Hematopoietic multipotent progenitor cell treated with erythropoietin and hydrocortisone succinate and interleukin-3 and kit ligand, for 4 days (in vitro differentiated cells): ENCODE measurements around the gene SNIP1.
"Not testable (repeated sequence)": the region's sequence is repeated elsewhere in the genome, so short reads cannot be mapped to it uniquely, and the experiment has no call there.

Source experiments
- DNase-seq: peaks from one replicate; pipeline ENCODE4 v3.0.0-alpha.2; 2015

Gene SNIP1

DNA sequence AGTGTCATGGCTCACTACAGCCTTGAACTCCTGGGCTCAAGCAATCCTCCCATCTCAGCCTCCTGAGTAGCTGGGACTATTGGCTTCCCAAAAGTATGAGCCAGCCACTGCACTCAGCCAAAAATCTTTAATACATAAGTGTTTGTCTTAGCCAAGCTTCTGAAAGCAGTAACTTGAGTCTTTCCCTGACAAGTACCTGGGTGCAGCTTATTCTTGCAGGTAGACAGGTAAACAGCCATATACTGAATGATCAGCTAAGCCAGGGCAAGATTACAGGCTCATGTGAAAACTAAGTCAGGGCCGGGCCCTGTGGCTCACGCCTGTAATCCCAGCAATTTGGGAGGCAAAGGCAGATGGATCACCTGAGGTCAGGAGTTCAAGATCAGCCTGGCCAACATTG lies 47.4 kb downstream of the SNIP1 start:
- no peak for DNase-seq

DNA sequence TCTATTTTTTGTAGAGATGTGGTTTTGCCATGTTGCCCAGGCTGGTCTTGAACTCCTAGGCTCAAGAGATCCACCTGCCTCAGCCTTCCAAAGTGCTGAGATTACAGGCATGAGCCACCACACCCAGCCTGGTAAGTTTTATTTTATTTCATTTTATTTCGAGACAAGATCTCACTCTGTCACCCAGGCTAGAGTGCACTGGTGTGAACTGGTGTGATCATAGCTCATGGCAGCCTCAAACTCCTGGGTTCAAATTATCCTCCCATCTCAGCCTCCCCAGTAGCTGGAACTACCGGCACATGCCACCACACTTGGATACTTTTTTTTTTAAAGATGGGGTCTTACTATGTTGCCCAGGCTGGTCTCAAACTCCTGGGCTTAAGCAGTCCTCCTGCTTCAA lies 51.3 kb downstream of the SNIP1 start:
- not testable (repeated sequence) for DNase-seq

DNA sequence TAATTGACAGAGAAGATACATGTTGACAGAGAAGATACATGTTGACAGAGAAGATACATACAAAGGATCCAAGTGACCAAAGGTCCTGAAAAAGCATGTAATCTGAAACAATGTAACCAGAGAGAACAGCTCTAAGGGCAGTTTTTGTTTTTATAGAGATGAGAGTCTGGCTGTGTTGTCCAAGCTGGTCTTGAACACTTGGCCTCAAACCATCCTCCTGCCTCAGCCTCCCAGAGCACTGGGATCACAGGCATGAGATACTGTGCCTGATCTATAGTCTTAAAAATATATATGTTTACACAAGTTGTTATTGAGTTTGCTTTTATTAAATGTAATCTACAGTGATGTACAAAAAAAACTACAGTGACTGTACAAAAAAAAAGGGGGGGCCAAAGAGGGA lies 52.0 kb downstream of the SNIP1 start:
- no peak for DNase-seq

DNA sequence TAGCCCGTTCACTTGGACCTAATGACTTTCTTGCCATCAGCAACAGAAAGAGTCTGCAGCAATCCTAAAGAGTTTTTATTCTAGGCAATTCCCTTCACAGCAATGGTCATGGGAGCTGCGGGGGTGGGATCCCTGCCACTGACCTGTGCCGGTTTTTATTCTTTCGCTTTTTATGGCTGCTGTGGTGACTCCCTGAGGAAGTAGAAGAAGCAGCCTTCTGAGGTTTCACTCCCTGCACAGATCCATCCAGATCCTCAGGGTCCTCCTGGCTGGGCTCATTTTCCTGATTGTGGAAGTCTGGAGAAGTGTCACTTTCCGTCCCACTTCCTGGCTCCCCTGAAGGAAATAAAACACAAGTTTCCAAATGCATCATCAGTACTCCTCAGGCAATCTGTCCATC lies 52.4 kb downstream of the SNIP1 start:
- no peak for DNase-seq

DNA sequence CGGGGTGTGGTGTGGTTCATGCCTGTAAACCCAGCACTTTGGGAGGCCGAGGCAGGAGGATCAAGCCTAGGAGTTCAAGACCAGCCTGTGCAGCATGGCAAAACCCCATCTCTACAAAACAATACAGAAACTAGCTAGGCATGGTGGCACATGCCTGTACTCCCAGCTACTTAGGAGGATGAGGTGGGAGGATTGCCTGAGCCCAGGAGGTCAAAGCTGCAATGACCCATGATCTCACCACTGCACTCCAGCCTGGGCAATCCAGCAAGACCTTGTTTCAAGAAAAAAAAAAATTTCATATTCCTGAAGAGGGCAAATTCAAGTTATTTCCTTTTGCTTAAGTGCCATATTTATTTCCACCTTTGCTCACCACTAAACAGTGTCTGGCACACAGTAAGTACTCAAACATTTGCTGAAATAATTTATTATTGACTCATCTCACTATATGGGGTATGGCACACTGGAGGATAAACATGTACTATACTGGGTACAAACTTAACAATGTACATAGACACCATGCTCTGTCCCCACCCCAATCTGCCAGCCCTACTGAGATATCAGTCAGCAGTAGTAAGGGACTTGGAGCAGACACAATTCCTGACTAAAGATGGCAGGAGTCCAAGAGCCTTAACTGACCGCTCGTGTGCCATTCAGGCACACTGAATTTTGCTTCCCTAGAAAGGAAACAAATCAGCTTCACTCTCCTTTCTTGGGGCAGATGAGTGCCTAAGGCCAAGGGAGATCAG lies 55.0 kb downstream of the SNIP1 start:
- DNase-seq = peak; percentile 22

- DNase-seq = no peak
Observed at GRCh38 chr1:37497832-37498231, 56.3 kb downstream of the SNIP1 start.

DNA sequence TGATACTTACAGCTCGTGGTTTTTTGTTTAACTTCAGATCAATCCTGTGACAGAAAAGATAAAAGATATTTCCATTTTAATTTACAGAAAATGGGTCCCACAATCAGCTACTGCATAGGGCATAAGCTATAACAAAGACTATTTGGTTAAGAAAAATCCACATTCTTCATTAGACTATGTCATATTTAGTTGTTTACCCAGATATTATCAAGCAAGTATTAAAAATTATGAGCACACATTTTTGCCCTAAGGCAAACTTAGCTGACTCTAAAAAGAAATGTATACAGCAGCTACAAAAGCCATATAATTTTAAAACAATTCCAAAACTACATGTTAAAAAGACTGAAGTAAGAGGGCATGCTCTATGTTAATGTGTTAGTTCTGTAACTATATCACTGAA lies 58.2 kb downstream of the SNIP1 start:
- no peak for DNase-seq

GRCh38 chr1:37493336-37494098 lies 60.6 kb downstream of the SNIP1 start:
- no peak for DNase-seq

DNA sequence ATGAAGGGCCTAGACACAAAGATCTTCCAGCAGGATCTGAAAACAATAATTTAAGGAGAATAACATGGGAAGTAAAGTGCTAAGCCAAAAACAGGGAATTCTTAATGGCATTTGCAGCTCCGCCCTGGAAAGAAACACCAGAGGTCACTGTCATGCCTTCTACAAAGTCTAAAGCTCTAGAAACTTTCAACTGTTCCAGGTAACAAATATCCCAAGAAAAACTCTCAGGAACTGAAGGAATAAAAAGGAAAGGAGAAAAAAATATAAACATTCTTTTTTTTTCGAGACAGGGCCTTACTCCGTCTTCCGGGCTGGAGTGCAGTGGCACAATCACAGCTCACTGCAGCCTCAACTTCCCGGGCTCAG lies 66.5 kb downstream of the SNIP1 start:
- no peak for DNase-seq

- DNase-seq = peak; percentile 81
Observed at GRCh38 chr1:37486680-37487618, 67.1 kb downstream of the SNIP1 start.

DNA sequence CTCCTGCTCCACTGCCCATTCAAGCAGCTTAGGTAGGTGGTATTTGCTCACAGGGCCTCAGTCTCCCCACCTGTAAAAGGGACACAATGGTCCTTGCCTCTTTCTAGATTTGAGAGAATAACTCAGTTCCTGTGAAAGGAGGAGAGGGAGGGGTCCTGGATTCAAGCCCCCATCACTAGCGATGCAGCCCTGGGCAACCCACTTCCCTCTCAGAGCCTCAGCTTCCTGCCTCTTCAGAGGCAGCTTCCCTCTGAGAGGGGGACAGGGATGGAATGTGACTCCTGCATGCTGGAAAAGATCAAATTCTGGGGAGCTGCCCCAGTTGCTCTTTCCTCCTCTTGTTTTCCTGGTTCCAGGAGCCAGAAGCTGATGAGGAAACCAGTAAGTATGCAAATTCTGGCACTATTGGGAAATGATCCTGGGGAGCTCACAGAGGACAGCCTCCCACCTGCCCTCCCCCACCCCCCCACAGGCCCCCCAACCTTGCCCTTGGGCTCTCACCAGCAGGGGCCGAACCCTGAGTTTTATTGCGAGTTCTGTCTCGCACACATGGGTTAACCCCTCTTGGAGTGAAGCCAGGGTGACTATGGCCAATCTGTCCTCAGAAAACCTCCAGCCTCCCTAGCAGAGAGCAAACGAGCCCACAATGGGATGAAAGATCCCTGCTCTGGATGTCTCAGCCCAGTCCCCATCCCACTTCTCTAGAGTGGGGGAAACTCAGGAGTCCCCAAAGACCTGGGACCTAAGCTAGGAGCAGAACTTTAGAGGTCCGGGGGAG lies 68.0 kb downstream of the SNIP1 start:
- peak; percentile 37 for DNase-seq
